GM12878 (cell line): Measurements from ENCODE around the gene ARMC8. TPM values are rescaled to one million over a fixed set of nuclear protein-coding genes. Genes with fewer than 3 reads are reported as not detected.

ENCODE experiments used
- ATAC-seq: fragments of 200-7000 bp; cut with Tn5 transposase; 3 replicates; pipeline ENCODE4 v1.9.1; 2020; ENCODE audit warnings: mild to moderate bottlenecking, moderate library complexity
- BruUV-seq: library from RNA; stranded (reverse); fragments of 400-500 nt; replicated peaks from 2 replicates; lab custom pipeline; 2021; lab: Mats Ljungman, UMichigan
- CTCF ChIA-PET: fragments of 300-600 bp; sonication (Branson Sonifier 250); formaldehyde crosslinking; extraction: SDS; loops from one replicate; lab custom pipeline; 2021; ENCODE audit warnings: inconsistent platforms; lab: Yijun Ruan, JAX
- POLR2A ChIA-PET: fragments of 350-600 bp; formaldehyde crosslinking; extraction: SDS; loops from one replicate; lab custom pipeline; 2021; ENCODE audit warnings: inconsistent platforms; lab: Charles Lee
- RAD21 ChIA-PET: fragments of 300-600 bp; sonication (Branson Sonifier 250); formaldehyde crosslinking; loops from one replicate; lab custom pipeline; 2023; ENCODE audit warnings: antibody characterized with exemption; ENCODE audit not compliant: unreplicated experiment; lab: Charles Lee
- SMC1A ChIA-PET: fragments of 300-600 bp; sonication (Branson Sonifier 250); formaldehyde crosslinking; loops from one replicate; lab custom pipeline; 2023; ENCODE audit not compliant: unreplicated experiment, uncharacterized antibody; lab: Charles Lee
- DNase-seq: peaks from one replicate; pipeline ENCODE4 v3.0.0-alpha.2; 2011; ENCODE audit warnings: low read depth, low spot score
- FAIRE-seq: peaks from 3 replicates; lab custom pipeline; 2011; peaks lifted over from hg19 to GRCh38; lab: Jason Lieb, UNC
- H2AFZ ChIP-seq: 2 replicates; pipeline ENCODE4 v1.6.0; 2011; ENCODE audit warnings: low read depth, low read length, control low read depth; ENCODE audit not compliant: control insufficient read depth
- H3K27ac ChIP-seq: 2 replicates; pipeline ENCODE4 v1.5.1; 2011; ENCODE audit warnings: control low read depth; ENCODE audit not compliant: control insufficient read depth, insufficient read depth
- H3K27me3 ChIP-seq, 2 experiments: replicated peaks in 1 of 2; 2 replicates each; pipeline versions ENCODE4 v1.6.0 to v1.6.1; 2011; ENCODE audit warnings: low read length in 1 of 2; ENCODE audit not compliant: control insufficient read depth in 2 of 2, insufficient read depth in 2 of 2
- H3K36me3 ChIP-seq, 2 experiments: 2 replicates each; pipeline ENCODE4 v1.5.1; 2011; ENCODE audit warnings: low read length in 1 of 2; ENCODE audit not compliant: control insufficient read depth in 2 of 2, insufficient read depth in 2 of 2
- H3K4me1 ChIP-seq: 2 replicates; pipeline ENCODE4 v1.6.1; 2011; ENCODE audit warnings: mild to moderate bottlenecking, low read length, moderate library complexity, mixed read lengths; ENCODE audit not compliant: control insufficient read depth, insufficient read depth
- H3K4me2 ChIP-seq: 2 replicates; pipeline ENCODE4 v1.6.0; 2011; ENCODE audit warnings: control low read depth; ENCODE audit not compliant: control insufficient read depth, insufficient read depth
- H3K4me3 ChIP-seq: fragments of 200-600 bp; sonication (generic); 2 replicates; pipeline ENCODE4 v1.5.1; 2016
- H3K79me2 ChIP-seq: 2 replicates; pipeline ENCODE4 v1.6.0; 2011; ENCODE audit warnings: low read length; ENCODE audit not compliant: control insufficient read depth, insufficient read depth
- H3K9ac ChIP-seq: 2 replicates; pipeline ENCODE4 v1.8.0; 2011; ENCODE audit warnings: low read length, control low read depth, mixed read lengths; ENCODE audit not compliant: control insufficient read depth, insufficient read depth
- H3K9me3 ChIP-seq: replicated peaks from 3 replicates; pipeline ENCODE4 v1.5.1; 2011; ENCODE audit warnings: mild to moderate bottlenecking, low read length; ENCODE audit not compliant: control insufficient read depth, insufficient read depth
- H4K20me1 ChIP-seq: 2 replicates; pipeline ENCODE4 v1.6.0; 2011; ENCODE audit not compliant: control insufficient read depth, insufficient read depth
- BACH1 ChIP-seq: fragments of 450-650 bp; IDR thresholded peaks from 2 replicates; pipeline ENCODE4 v1.6.1; 2017; ENCODE audit warnings: mild to moderate bottlenecking, borderline replicate concordance
- CBX5 ChIP-seq: sonication (generic); IDR thresholded peaks from 2 replicates; pipeline ENCODE4 v1.6.1; 2016; ENCODE audit warnings: low read depth, moderate library complexity, mild to moderate bottlenecking, inconsistent platforms
- CUX1 ChIP-seq: IDR thresholded peaks from 2 replicates; pipeline ENCODE4 v1.6.1; 2012; ENCODE audit warnings: improper control_type of control experiment, low read depth, low read length; ENCODE audit not compliant: insufficient replicate concordance
- E2F8 ChIP-seq: fragments of 450-650 bp; IDR thresholded peaks from 2 replicates; pipeline ENCODE4 v1.6.1; 2018; ENCODE audit warnings: mild to moderate bottlenecking, low read depth, moderate library complexity; ENCODE audit not compliant: partially characterized antibody
- NKRF ChIP-seq: fragments of 450-650 bp; conservative IDR thresholded peaks from 2 replicates; pipeline ENCODE4 v1.6.1; 2017; ENCODE audit warnings: mild to moderate bottlenecking, moderate library complexity
- NR2C2 ChIP-seq: IDR thresholded peaks from 2 replicates; pipeline ENCODE4 v1.6.1; 2011; ENCODE audit warnings: borderline replicate concordance, low read depth; ENCODE audit not compliant: control insufficient read depth, insufficient read length
- POLR2A ChIP-seq: IDR thresholded peaks from 2 replicates; pipeline ENCODE4 v1.6.1; 2011; ENCODE audit warnings: low read depth, mild to moderate bottlenecking, low read length
- TARDBP ChIP-seq: IDR thresholded peaks from 2 replicates; pipeline ENCODE4 v1.6.1; 2016; ENCODE audit warnings: borderline replicate concordance
- whole genome bisulfite sequencing: methylation state at CpG from one replicate; pipeline ENCODE4 v1.1.6; 2016; ENCODE audit warnings: low lambda C conversion rate; ENCODE audit not compliant: insufficient replicate concordance, insufficient coverage; ENCODE audit errors: missing lambda C conversion rate; 5-methylcytosine and 5-hydroxymethylcytosine counted together
- in situ Hi-C: fragments of 300-500 bp; cut with MboI; formaldehyde crosslinking; loops from 9 replicates; pipeline ENCODE4 v1.14.3; 2018; ENCODE audit warnings: mixed read lengths
- intact Hi-C: fragments of 100-400 bp; cut with micrococcal nuclease; formaldehyde crosslinking; loops from one replicate; pipeline ENCODE4 v1.14.2; 2022; ENCODE audit not compliant: unreplicated experiment
- polyA plus RNA-seq, 11 experiments: library from polyadenylated mRNA; depleted of rRNA in 4 of 11; unstranded in 6 of 11; stranded (reverse) in 5 of 11; fragments of >200 nt; fragmentation: Nextera tagmentation in 4 of 11; fragmentation: Illumina TruSeq in 1 of 11; extraction: Ambion mirVana in 4 of 11; extraction: Trizol in 1 of 11; gene quantifications; 1 replicate in 1 of 11; 2 replicates in 10 of 11; pipeline versions ENCODE4 v1.2.1 to v1.2.3, GENCODE V29; 2011 to 2016; ENCODE audit warnings: inconsistent platforms in 2 of 11, missing spikeins in 2 of 11, low read depth in 1 of 11
- total RNA-seq, 4 experiments: library from RNA; depleted of rRNA in 3 of 4; stranded (reverse); fragments of >200 nt in 3 of 4; fragmentation: Illumina TruSeq in 1 of 4; extraction: Trizol in 1 of 4; gene quantifications; 2 replicates each; pipeline versions ENCODE4 v1.2.1 to v1.2.3, GENCODE V29; 2013 to 2021
- TF ChIP-seq, protein P1 (sequence below): IDR thresholded peaks from 2 replicates; pipeline ENCODE4 v1.6.1; 2011; ENCODE audit warnings: low read depth, low read length, improper control_type of control experiment, borderline replicate concordance
- TF ChIP-seq, protein P2 (sequence below): fragments of 450-650 bp; IDR thresholded peaks from 2 replicates; pipeline ENCODE4 v1.6.1; 2017; ENCODE audit warnings: borderline replicate concordance

Gene ARMC8
- total and polyA plus RNA-seq, 10 of the 15 experiments (the other 5 are each of a cell fraction or from before 2014, with no cell fraction given) = 29.8 to 93.4 (median 45.3) TPM

- no peak for TF ChIP-seq CUX1
- no peak for TF ChIP-seq NR2C2
- no peak for TF ChIP-seq CBX5
- TF ChIP-seq BACH1 = no peak
- no peak for TF ChIP-seq TARDBP
Observed at GRCh38 chr3:138314751-138315150, 127.7 kb downstream of the ARMC8 start (continued).

DNA sequence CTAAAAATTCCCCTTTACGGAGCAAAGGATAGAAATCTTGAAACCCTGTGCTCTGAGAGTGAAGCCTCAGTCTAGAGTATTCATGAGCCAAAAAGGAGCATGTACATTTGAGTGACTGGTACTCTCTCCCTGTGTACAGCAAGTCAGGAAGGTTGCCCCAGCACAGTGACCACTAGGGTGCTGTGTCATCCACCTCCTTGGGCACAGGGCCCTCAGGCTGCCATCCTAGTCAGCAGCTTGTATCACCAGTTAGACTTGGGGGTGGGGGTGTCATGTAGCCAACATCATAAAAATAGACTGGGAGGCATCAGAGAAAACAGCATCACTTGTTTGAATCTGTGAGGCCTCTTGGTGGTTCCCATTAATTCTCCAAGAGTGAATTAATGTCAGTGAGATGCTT is 130.6 kb downstream of the ARMC8 start:
- in situ Hi-C loops = no loop called here
- Histone ChIP-seq H3K36me3 (no peaks in the 10 kb centered on the region), H3K9me3 (no peaks in the 10 kb centered on the region; the same call in 2 of the 3 replicates), H2AFZ (no peak overlapping the region), H3K4me3 (no peak overlapping the region), H3K79me2 (no peaks in the 10 kb centered on the region), H3K4me2 (no peak overlapping the region), H4K20me1 (no peaks in the 10 kb centered on the region), H3K9ac (no peak overlapping the region), H3K27me3 (no peaks in the 10 kb centered on the region; a peak in 1 of 4 replicates), H3K4me1 (no peaks in the 10 kb centered on the region), H3K27ac (no peak overlapping the region)
- ChIA-PET POLR2A (no interaction called here), CTCF (no interaction called here), RAD21 (no interaction called here), SMC1A (no interaction called here)
- no peak for DNase-seq
- ATAC-seq = no peak
- FAIRE-seq = no peak
- intact Hi-C loops = no loop called here
- 5% methylated on average over 1 of the region's 1 CpG for WGBS
- no TSS peak for BruUV-seq
- TF ChIP-seq POLR2A = no peak
- TF ChIP-seq, protein P1, sequence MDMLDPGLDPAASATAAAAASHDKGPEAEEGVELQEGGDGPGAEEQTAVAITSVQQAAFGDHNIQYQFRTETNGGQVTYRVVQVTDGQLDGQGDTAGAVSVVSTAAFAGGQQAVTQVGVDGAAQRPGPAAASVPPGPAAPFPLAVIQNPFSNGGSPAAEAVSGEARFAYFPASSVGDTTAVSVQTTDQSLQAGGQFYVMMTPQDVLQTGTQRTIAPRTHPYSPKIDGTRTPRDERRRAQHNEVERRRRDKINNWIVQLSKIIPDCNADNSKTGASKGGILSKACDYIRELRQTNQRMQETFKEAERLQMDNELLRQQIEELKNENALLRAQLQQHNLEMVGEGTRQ = no peak
- TF ChIP-seq E2F8 = no peak
- TF ChIP-seq, protein P2, sequence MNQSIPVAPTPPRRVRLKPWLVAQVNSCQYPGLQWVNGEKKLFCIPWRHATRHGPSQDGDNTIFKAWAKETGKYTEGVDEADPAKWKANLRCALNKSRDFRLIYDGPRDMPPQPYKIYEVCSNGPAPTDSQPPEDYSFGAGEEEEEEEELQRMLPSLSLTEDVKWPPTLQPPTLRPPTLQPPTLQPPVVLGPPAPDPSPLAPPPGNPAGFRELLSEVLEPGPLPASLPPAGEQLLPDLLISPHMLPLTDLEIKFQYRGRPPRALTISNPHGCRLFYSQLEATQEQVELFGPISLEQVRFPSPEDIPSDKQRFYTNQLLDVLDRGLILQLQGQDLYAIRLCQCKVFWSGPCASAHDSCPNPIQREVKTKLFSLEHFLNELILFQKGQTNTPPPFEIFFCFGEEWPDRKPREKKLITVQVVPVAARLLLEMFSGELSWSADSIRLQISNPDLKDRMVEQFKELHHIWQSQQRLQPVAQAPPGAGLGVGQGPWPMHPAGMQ = no peak
- TF ChIP-seq NKRF = no peak
